Neuronal stem cell (in vitro differentiated cells): ENCODE results near the gene SLIT3.

Source experiments
- DNase-seq: peaks from one replicate; pipeline ENCODE4 v3.0.0-alpha.2; 2013; ENCODE audit warnings: low spot score
- H2AFZ ChIP-seq: one replicate; pipeline ENCODE4 v1.6.1; 2013; ENCODE audit warnings: mild to moderate bottlenecking, low read length, inconsistent platforms
- H2AK5ac ChIP-seq: 2 replicates; pipeline ENCODE4 v1.6.1; 2013; ENCODE audit warnings: low read depth, mild to moderate bottlenecking, inconsistent platforms, low read length, moderate library complexity, mixed read lengths
- H2BK120ac ChIP-seq: 2 replicates; pipeline ENCODE4 v1.6.1; 2013; ENCODE audit warnings: low read depth, mild to moderate bottlenecking, inconsistent platforms, low read length, moderate library complexity, mixed read lengths
- H2BK12ac ChIP-seq: one replicate; pipeline ENCODE4 v1.6.1; 2013; ENCODE audit warnings: low read length, inconsistent platforms
- H2BK15ac ChIP-seq: 2 replicates; pipeline ENCODE4 v1.6.1; 2013; ENCODE audit warnings: mild to moderate bottlenecking, low read length, inconsistent platforms, mixed read lengths
- H2BK5ac ChIP-seq: one replicate; pipeline ENCODE4 v1.6.1; 2013; ENCODE audit warnings: inconsistent platforms, mild to moderate bottlenecking, low read length, moderate library complexity
- H3K14ac ChIP-seq: one replicate; pipeline ENCODE4 v1.6.1; 2013; ENCODE audit warnings: low read length, inconsistent platforms
- H3K18ac ChIP-seq: 2 replicates; pipeline ENCODE4 v1.6.1; 2013; ENCODE audit warnings: low read length, inconsistent platforms
- H3K23ac ChIP-seq: 2 replicates; pipeline ENCODE4 v1.6.1; 2013; ENCODE audit warnings: low read depth, mild to moderate bottlenecking, mixed read lengths, low read length, inconsistent platforms; ENCODE audit not compliant: poor library complexity
- H3K27ac ChIP-seq: replicated peaks from 3 replicates; pipeline ENCODE4 v1.5.1; 2013; ENCODE audit warnings: low read length, inconsistent platforms
- H3K27me3 ChIP-seq, 3 experiments: 2 replicates each; pipeline ENCODE4 v1.6.1; 2013; ENCODE audit warnings: low read length in 3 of 3, mild to moderate bottlenecking in 2 of 3, inconsistent platforms in 1 of 3, low read depth in 1 of 3, mixed read lengths in 1 of 3, moderate library complexity in 1 of 3; ENCODE audit not compliant: control insufficient read depth in 3 of 3, insufficient read depth in 3 of 3
- H3K36me3 ChIP-seq, 2 donors: replicated peaks in 1 of 2; 2 replicates each; pipeline ENCODE4 v1.6.1; 2013; ENCODE audit warnings: low read length in 2 of 2; ENCODE audit not compliant: control insufficient read depth in 2 of 2, insufficient read depth in 2 of 2
- H3K4ac ChIP-seq: 2 replicates; pipeline ENCODE4 v1.6.1; 2013; ENCODE audit warnings: inconsistent platforms, mild to moderate bottlenecking, low read length, moderate library complexity
- H3K4me1 ChIP-seq, 2 donors: 1 replicate in 1 of 2; 2 replicates in 1 of 2; pipeline ENCODE4 v1.6.1; 2013; ENCODE audit warnings: low read length in 2 of 2, low read depth in 1 of 2; ENCODE audit not compliant: control insufficient read depth in 2 of 2, insufficient read depth in 1 of 2
- H3K4me2 ChIP-seq: one replicate; pipeline ENCODE4 v1.6.1; 2013; ENCODE audit warnings: mild to moderate bottlenecking, low read length, inconsistent platforms; ENCODE audit not compliant: insufficient read depth, poor library complexity, severe bottlenecking
- H3K4me3 ChIP-seq, 2 donors: 2 replicates each; pipeline ENCODE4 v1.5.1; 2013; ENCODE audit warnings: low read length in 2 of 2, mild to moderate bottlenecking in 2 of 2, inconsistent platforms in 1 of 2, moderate library complexity in 1 of 2
- H3K79me1 ChIP-seq: one replicate; pipeline ENCODE4 v1.6.1; 2013; ENCODE audit warnings: low read depth, mild to moderate bottlenecking, inconsistent platforms, low read length, moderate library complexity
- H3K9ac ChIP-seq: one replicate; pipeline ENCODE4 v1.6.1; 2013; ENCODE audit warnings: mild to moderate bottlenecking, low read depth, low read length, inconsistent platforms; ENCODE audit not compliant: poor library complexity
- H3K9me3 ChIP-seq, 2 donors: replicated peaks in 1 of 2; 2 replicates each; pipeline versions ENCODE3 to v1.6.1; 2013; ENCODE audit warnings: low read length in 2 of 2, mild to moderate bottlenecking in 2 of 2, inconsistent platforms in 1 of 2, low read depth in 1 of 2, mixed read lengths in 1 of 2, moderate library complexity in 1 of 2; ENCODE audit not compliant: control insufficient read depth in 2 of 2, insufficient read depth in 1 of 2
- H4K8ac ChIP-seq: one replicate; pipeline ENCODE4 v1.6.1; 2013; ENCODE audit warnings: low read depth, mild to moderate bottlenecking, inconsistent platforms, low read length, moderate library complexity
- H4K91ac ChIP-seq: one replicate; pipeline ENCODE4 v1.6.1; 2013; ENCODE audit warnings: low read length, low read depth, mild to moderate bottlenecking, inconsistent platforms; ENCODE audit not compliant: poor library complexity
- WGBS, 2 donors: extraction: QIAGEN DNeasy Blood & Tissue Kit; methylation state at CpG; one replicate each; pipeline ENCODE4 v1.1.7; 2013; ENCODE audit warnings: missing lambda C conversion rate in 2 of 2, mixed read lengths in 1 of 2; ENCODE audit not compliant: insufficient read length in 2 of 2, insufficient replicate concordance in 1 of 2; ENCODE audit errors: extremely low coverage in 2 of 2; 5-methylcytosine and 5-hydroxymethylcytosine counted together

The SLIT3 gene

DNA sequence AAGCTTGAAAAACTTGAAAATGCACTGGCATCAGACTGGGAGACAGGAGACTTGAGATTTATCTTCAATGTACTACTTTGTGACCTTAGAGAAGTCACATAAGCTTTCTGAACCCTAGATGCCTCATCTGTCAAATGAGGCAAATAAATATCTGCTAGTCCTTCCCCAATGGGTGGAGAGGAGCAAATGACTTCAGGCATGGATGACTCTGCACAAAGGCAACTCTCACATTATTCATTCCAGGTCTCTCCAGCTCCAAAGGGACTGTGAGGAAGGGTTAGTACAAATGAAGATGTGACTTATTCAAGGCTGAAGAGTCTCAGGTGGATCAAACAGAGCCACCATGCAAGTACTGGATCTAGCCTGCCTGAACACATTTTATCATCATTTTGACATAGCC is 228.7 kb downstream of the SLIT3 start:
- no peaks in the 10 kb centered on the region for H3K27me3 ChIP-seq
- no peaks in the 10 kb centered on the region for H3K9me3 ChIP-seq
- no peak overlapping the region for H3K18ac ChIP-seq
- no peak overlapping the region for H4K91ac ChIP-seq
- H3K14ac ChIP-seq = no peak overlapping the region
- H4K8ac ChIP-seq = no peak overlapping the region
- H3K23ac ChIP-seq = no peak overlapping the region
- no peaks in the 10 kb centered on the region for H3K36me3 ChIP-seq
- no peak overlapping the region for H2BK12ac ChIP-seq
- no peak overlapping the region for H3K9ac ChIP-seq
- H3K4me2 ChIP-seq = no peak overlapping the region
- H2AFZ ChIP-seq = no peak overlapping the region
- no peak overlapping the region for H3K4me3 ChIP-seq
- H3K4me1 ChIP-seq = no peaks in the 10 kb centered on the region
- no peak overlapping the region for H2AK5ac ChIP-seq
- H3K4ac ChIP-seq = no peak overlapping the region
- no peak overlapping the region for H2BK5ac ChIP-seq
- H3K27ac ChIP-seq = no peak overlapping the region
- no peak overlapping the region for H2BK120ac ChIP-seq
- no peaks in the 10 kb centered on the region for H3K79me1 ChIP-seq
- no peak for DNase-seq
- no peak overlapping the region for H2BK15ac ChIP-seq

DNA sequence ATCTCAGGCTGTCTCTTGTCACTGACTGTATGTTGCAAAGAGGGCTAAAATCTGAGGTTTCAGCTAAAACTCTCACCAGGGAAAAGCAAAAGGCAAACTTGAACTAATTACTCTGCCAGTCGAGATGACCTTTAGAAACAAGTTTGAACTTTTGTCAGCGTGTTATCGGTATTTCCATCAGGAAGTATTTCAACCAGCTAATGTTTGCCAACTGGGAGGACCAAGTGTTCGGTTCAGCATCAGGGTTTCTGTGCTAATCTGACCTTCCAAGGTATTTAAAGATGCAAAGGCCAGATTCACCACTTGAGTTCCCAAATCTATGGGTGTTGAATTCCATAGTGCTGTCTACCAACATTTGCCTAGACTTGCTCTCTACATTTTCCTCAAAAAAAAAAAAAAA is 230.5 kb downstream of the SLIT3 start:
- Histone ChIP-seq H3K4me2 (no peak overlapping the region), H3K27me3 (peaks cover 0 to 4% (median 0%) of the 10 kb centered on the region in 3 experiments), H4K91ac (no peak overlapping the region), H2BK12ac (no peak overlapping the region), H3K9me3 (no peaks in the 10 kb centered on the region), H2AK5ac (no peak overlapping the region), H3K18ac (no peak overlapping the region), H3K9ac (no peak overlapping the region), H4K8ac (no peak overlapping the region), H2AFZ (no peak overlapping the region), H3K79me1 (no peaks in the 10 kb centered on the region), H3K4me3 (no peak overlapping the region), H2BK120ac (no peak overlapping the region), H3K23ac (no peak overlapping the region), H3K4ac (no peak overlapping the region), H3K14ac (no peak overlapping the region), H2BK15ac (no peak overlapping the region), H3K36me3 (no peaks in the 10 kb centered on the region), H2BK5ac (no peak overlapping the region), H3K4me1 (no peaks in the 10 kb centered on the region), H3K27ac (no peak overlapping the region)
- DNase-seq = no peak
- no CpG with 5 or more reads among the region's 4 CpGs for WGBS, 2 donors

DNA sequence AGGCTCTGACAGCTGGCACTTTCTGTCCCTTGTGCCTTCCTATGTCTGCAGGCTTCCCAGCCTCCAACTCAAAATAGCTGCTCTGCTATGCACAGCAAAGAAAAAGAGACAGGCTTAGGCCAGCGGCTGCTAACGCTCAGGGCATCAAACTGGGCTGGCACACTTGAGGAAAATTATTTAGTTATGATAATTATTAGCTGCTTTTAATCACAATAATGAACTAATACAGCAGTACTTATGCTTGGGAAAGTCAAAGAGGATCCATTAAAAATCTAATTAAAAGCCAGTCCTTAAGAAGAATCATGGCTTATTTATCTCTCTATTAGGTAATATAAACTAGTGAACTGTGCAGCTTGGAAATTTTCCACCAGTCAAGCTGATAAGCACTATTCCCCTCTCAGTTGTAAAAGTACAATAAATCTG is 233.2 kb downstream of the SLIT3 start:
- no peak for DNase-seq
- no peak overlapping the region for H3K18ac ChIP-seq
- H3K9ac ChIP-seq = no peak overlapping the region
- peaks cover 0 to 8% of the 10 kb centered on the region in 2 donors for H3K4me1 ChIP-seq
- no peak overlapping the region for H3K23ac ChIP-seq
- no peaks in the 10 kb centered on the region for H3K36me3 ChIP-seq
- no peak overlapping the region for H3K14ac ChIP-seq
- H2BK120ac ChIP-seq = no peak overlapping the region
- no peak overlapping the region for H2AK5ac ChIP-seq
- no peak overlapping the region for H3K27ac ChIP-seq
- H3K79me1 ChIP-seq = no peaks in the 10 kb centered on the region
- no peak overlapping the region for H3K4ac ChIP-seq
- H3K27me3 ChIP-seq = peaks cover 0 to 27% (median 0%) of the 10 kb centered on the region in 3 experiments
- whole genome bisulfite sequencing, 2 donors = no CpG with 5 or more reads among the region's 2 CpGs
- H2BK15ac ChIP-seq = no peak overlapping the region
- no peak overlapping the region for H2BK12ac ChIP-seq
- no peak overlapping the region for H4K91ac ChIP-seq
- H3K4me2 ChIP-seq = no peak overlapping the region
- no peak overlapping the region for H2AFZ ChIP-seq
- no peak overlapping the region for H2BK5ac ChIP-seq
- no peak overlapping the region for H4K8ac ChIP-seq
- H3K4me3 ChIP-seq = no peak overlapping the region
- no peaks in the 10 kb centered on the region for H3K9me3 ChIP-seq

DNA sequence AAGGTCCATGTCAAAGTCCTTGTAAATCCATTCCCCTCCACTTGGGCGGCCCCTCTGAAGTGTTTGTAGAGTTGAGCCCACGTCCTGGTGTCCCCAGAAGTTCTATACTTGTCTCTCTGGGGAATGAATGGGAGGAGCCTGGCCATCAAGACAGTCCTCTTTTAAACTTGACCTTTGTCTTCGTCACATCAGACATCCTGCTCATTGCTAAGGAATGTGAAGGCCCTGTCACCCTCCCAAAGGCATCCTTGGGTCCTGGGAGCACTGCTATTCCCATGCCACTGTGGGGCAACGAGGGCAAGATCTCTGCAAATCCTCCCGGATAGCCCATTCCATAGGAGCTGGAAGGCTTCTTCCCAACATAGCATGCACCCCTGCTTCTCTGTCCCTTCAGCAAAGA is 235.5 kb downstream of the SLIT3 start:
- no peaks in the 10 kb centered on the region for H3K79me1 ChIP-seq
- H2BK15ac ChIP-seq = no peak overlapping the region

More for the DNA sequence above, 235.5 kb downstream of the SLIT3 start:
- Histone ChIP-seq H2BK12ac (no peak overlapping the region), H4K8ac (no peak overlapping the region), H3K23ac (no peak overlapping the region), H3K27ac (no peak overlapping the region), H3K27me3 (peaks cover 0 to 37% (median 0%) of the 10 kb centered on the region in 3 experiments), H3K9ac (no peak overlapping the region), H3K4me3 (no peak overlapping the region), H3K4me1 (peaks cover 0 to 8% of the 10 kb centered on the region in 2 donors), H2AK5ac (no peak overlapping the region), H4K91ac (no peak overlapping the region), H3K18ac (no peak overlapping the region), H3K4ac (no peak overlapping the region), H3K36me3 (no peaks in the 10 kb centered on the region), H3K14ac (no peak overlapping the region), H3K9me3 (no peaks in the 10 kb centered on the region), H2BK5ac (no peak overlapping the region), H3K4me2 (no peak overlapping the region), H2BK120ac (no peak overlapping the region), H2AFZ (no peak overlapping the region)
- DNase-seq = no peak
- WGBS, 2 donors = no CpG with 5 or more reads among the region's 5 CpGs
